Fibroblast of skin of scalp (primary cell): Measurements from ENCODE around the gene GNAS.

ENCODE experiments used
- DNase-seq: peaks from one replicate; pipeline ENCODE4 v3.0.0-alpha.2; 2013

Gene GNAS

DNA sequence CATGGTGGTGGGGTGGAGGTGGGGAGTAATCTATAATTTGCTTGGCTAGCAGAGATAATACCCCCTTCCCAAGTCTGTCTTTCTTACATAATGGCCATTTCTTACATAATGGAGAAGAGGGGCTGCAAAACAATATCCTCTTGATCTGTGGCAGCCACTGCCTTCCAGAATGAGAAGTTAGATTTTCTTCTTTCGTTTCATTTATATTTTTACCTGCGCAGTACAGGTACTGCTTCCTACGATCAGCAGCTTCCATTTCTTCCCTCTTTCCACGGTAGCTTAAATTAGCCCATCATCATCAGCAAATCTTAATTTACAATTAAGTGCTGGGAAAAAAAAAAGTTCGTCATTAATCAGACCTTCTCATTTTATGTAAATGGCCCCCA lies 30.2 kb downstream of the GNAS start:
- DNase-seq, result no peak

DNA sequence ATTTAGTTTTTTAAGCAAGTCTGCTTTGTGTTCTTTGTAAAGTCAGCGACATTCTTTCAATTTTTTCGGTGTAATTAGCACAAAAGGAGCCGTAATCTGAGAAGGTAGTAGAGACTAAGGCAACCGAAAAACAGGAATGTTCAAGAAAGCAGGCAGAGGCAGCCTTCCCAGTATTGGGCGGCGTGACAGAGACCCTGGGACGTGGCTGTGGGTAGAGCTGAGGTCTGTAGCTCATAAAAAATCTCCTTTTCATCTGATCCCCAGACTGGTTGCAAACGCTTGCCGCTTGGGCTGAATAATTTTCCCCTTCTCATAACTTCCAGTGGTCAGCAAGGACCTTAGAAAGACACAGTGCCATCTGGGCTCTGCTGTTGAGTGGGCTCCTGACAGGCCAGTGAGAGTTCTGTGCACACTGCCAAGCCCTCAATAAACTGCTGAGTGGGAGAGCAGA lies 30.8 kb downstream of the GNAS start:
- DNase-seq, result peak; percentile 83

DNA sequence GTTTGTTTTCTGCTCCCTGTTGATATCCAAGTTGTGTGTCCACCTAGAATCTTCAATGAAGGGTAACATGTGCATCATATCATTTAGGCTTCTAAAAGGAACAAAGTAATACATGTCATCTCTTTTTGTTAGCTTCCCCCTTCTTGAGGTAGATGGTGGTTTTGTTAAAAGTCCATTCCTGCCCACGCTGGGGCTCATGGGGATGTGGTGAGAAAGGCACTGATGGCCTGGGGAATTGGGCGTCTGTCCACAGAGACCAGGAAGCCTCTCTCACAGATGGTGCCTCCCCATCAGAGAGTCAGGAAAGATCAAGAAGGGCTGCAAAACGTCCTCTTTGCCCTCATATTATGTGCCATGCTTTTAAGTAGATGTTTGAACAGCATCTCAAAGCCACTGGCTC lies 32.5 kb downstream of the GNAS start:
- no peak for DNase-seq

DNA sequence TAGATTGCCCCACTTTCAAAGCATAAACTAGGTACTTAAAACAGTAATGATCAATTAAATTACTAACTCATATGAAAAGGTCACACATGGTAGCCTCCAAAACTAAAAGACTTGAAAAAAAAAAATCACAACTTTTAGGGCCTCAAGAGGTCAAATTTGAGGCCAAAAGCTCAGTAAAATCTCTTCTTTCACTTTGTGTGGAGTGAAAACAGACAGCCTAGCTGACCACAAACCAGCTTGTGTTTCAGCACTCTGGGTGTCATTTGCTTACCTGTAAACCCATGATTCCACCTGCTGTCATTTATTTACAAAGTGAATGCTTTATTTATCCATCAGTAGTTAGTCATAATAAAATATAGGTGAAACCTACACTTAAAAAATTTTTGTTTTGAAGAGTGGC lies 34.0 kb downstream of the GNAS start:
- no peak for DNase-seq

DNA sequence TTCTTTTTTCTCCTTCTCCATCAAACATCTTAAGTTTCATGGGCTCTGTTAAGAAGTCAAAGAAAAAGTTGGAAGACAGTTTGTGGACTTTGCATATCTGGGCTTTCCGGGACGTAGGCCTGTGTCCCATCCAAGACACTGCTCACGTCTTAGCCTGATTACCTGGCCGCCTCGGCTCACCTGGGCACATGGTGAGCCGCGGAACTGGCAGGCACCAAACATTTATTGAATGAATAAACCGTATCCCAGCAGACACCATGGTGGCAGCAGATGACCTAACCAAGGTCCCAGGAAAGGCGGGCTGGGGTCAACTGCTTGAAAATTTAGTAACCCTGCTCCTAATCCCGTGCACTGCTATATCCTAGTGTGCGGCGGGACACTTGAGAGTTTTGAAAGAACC lies 35.6 kb downstream of the GNAS start:
- no peak for DNase-seq

DNA sequence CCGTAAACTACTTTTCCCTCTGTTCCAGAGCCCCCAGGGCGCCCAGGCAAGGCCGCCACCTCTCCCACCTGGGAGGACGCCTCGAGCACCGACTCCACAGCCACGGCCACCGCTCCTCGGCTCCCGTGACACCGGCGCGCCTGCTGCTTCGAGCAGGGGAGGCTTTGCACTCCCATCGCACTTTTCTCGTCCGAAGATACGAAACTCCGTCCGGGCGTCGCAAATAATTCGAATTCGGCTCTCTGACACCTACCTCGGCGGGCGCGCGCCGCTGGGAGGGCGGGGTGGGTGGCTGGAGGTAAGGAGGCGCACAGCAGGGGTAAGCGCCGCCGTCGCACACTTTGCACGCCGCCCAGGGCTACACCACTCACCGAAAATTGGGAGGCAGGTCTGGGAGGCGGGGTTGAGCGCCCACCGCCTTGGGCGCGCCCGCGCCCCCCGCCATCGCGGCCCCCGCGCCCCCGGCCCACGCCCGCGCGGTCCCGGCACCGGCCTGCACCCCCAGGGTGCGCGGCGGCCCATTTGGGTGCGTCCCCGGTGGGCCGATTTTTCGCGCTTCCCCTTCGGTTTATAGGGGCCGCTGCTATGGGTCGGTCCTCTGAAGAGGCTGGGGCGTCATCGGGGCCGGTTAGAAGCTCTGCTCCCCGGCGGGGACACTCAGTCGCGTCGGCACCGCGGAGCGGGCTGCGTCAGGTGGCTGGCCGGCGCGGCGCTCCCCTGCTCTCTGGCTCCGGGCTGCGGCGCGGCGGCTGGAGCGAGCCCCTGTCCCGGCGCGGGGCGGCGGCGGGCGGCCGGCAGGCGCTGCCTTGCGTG lies 36.2 kb downstream of the GNAS start:
- DNase-seq, result peak; percentile 82

DNA sequence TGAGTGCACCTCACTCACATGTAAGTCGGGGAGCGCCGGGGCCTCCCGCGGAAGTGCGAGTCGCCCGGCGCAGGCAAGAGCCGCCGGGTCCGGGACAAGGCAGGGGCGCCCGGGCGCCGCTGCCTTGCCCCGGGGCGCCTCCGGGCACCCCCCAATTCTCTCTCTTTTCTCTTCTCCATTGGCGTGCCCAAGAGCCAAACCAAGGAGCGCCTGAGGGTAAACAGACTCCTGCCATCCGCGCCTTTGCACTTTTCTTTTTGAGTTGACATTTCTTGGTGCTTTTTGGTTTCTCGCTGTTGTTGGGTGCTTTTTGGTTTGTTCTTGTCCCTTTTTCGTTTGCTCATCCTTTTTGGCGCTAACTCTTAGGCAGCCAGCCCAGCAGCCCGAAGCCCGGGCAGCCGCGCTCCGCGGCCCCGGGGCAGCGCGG lies 36.8 kb downstream of the GNAS start:
- no peak for DNase-seq

DNA sequence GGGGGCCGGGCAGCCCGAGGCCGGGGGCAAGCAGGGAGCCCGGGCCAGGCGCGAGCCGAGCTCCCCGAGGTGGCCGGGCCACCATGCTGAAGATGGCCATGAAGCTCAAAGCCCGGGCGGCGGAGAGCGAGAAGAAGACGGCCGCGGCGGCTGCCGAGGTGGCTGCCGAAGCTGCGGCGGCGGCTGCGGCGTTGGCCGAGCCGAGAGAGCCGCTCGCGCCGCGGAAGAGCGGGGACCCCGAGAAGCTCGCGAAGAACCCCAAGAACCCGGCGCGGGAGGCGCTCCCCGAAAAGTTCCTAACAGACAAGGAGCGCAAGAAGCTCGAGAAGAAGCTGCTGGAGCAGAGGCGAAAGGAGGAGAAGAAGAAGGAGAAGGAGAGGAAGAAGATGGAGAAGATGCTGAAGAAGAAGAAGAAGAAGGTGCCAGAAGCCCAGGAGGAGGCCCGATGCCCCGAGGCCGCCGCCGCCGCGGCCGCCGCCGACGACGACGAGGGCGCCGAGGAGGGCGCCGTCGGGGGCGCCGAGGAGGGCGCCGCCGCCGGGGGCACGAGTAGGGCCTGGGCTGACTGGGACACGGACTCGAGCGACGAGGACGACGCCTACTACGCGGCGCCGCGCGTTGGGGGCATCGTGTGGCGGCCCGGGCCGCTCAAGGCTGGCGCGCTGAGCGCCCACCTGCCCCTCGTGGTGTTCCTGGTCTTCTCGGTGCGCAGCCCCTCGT lies 37.4 kb downstream of the GNAS start:
- DNase-seq, result no peak

DNA sequence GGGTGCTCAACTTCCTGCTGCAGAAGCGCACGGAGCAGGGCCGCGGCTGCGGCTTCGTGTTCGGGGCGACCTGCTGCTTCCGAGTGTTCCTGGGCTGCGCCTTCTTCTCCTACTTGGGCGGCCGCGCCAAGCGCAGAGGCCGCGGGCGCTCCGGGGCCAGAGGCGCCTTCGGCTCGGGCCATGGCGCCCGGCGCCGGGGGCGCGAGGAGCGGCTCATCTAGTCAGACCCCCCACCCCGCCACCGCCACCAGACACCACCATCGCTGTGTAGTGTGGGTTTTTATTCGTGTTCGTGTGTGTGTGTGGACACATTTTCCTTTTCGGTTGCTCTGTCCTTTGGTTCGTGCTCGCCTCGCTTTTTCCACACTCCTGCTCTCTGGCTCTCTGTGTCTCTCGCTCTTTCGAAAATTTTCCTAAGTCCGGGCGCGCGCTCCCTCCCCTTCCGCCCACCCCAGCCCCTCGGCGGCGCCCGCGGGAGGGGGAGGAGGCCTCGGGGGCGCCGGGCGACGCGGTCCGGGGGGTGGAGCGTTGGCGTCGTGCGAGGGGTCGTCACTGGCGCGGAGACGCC lies 38.1 kb downstream of the GNAS start:
- peak; percentile 90 for DNase-seq

DNA sequence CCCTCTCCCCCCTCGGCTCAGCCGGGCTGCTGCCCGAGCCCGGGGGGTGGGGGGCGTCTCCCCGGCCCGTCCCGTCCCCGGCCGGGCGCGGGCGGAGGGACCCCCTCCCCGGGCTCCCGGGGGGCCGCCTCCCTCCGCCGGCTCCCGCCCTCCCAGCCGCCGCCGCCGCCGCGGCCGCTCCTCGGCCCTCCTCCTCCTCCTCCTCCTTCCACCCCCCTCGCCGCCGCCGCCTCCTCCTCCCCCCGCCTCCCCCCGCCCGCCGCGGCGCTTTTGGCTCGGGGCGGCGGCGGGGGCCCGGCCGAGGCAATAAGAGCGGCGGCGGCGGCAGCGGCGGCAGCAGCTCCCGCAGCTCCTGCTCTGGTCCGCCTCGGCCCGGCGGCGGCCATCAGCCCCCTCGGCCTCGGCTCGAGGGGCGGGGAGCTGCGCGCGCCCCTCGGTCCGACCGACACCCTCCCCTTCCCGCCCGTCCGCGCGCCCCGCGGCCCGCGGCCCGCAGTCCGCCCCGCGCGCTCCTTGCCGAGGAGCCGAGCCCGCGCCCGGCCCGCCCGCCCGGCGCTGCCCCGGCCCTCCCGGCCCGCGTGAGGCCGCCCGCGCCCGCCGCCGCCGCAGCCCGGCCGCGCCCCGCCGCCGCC lies 38.7 kb downstream of the GNAS start:
- DNase-seq, result peak; percentile 89

DNA sequence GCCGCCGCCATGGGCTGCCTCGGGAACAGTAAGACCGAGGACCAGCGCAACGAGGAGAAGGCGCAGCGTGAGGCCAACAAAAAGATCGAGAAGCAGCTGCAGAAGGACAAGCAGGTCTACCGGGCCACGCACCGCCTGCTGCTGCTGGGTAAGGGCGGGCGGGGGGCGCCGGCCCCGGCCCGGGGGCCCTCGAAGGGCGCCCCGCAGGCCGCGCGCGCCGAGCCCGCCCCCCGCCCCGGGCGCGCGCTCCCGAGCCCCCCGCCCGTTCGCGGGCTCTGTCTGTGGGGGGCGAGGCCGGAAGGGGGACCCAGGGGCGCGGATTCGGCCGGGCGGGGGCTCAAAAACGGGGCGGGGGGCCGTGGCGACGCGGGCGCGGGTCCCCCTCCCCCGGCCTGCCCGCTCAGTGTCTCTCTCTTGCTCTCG lies 39.2 kb downstream of the GNAS start:
- DNase-seq, result peak; percentile 41

DNA sequence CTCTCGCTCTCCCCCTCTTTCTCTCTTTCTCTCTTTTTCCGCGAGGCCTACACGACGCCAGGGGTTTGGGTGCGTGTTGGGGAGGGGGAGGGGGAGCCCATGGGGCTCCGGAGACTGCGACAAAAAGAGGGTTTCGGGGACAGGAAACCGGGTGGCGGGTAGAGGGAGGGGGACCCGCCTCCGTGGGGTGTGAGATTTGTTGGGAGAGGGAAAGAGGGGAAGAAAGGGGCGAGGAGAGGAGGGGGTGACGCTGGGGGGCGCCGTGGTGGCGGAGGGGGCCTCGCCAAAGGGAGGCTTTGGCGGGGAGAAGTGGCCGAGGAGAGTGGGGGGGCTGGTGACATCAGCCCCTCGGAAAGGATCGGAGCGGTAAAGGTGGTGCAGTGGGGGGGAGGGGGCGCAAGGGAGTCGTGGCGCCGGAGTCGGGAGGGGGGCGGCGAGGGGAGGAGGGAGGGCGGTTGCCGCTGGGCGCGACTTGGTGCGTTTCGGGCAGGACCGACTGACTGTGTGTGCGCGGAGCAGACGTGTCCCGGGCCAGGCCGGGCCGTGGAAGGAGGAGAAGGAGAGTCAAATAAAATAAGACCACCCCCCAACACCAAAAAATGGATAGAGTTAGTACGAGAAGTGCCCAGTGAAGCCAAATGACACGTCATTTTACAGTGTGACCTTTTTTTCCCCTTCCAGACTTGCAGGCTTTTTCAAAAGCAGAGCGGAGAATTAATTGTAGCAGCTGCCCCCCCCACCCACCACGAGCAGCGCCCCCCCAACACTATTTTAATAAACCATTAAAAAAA lies 39.8 kb downstream of the GNAS start:
- peak; percentile 72 for DNase-seq

DNA sequence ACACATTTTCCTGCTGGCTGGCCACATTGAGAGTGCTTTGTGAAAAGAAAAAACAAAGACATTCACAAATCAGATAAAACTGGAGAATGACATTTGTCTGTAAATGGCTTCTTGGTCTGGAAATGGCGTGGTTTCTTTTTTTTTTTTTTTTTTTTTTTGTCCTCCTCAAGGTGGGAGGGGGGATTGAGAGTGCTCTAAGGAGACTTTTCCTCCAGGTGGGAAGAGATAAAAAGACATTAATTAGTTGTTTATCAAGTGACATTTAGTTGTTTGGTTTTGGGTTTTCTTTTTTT lies 40.4 kb downstream of the GNAS start:
- DNase-seq, result no peak

DNA sequence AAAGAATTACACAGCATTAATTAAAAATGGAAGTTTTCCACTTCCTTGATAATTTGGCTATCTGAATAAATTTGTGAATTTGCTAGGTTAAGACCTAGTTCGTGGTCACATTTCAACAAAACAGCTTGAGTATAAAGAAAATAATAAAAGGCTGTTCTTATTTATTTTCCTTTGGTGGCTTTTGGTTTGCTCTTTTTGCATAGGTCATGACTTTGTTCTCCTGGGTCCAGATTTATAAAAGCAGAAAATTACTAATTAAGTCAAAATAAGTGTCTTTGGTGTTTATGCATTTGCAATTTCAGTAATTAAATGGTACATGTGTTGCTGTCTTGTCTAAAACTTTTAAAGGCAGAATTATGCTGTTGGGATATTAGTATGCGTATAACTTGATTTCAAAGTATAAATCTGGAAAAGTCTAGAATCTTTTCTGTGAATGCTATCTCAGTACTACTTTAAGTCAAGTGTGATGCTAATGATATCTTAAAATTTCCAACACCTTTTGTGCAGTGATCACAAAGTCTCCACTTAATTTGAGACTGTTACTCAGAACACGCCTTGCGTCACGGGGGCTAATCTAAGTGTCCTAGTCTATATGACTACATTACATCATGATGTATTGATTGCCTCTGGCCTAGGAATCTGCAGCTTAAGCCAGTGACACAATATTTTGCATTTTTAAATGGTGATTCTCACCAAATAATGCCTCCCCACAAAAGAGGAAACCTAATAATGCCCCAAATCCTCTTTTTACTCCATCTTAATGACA lies 41.0 kb downstream of the GNAS start:
- DNase-seq, result no peak

DNA sequence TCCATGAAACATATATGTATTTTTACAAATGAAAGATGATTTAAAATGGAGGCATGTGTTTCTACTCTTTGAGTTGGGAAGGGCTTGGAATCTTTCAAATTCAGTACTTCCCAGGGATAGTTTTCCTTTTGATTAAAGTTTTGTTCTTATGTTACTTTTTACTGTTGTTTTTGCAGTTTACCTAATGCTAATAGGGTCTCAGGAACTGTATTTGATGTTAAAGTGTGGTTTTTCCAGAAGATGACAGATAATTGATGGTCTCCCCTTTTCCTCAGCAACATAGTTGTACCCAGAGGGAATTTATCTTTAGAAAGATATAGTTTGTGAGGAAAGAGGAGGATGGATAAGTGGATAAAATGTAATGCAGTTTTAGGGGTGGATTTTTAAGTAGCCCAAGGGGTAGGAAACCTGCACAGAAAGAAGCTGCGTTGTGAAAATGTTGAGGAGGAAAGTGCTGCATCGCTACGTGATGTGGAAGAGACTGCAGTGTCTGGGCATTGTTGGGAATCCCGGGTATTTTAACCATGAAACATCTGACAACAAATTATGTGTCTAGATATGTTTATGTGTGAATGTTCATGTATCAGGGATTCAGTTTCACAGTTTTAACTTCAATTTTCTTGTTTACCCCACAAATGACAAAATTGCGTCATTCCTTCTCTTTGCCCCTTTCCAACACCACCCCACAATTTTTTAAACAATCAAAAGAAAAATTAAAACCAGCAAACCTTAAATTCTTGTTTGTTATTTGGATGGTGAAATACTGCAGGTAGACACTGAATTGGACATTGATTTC lies 42.3 kb downstream of the GNAS start:
- DNase-seq, result no peak

DNA sequence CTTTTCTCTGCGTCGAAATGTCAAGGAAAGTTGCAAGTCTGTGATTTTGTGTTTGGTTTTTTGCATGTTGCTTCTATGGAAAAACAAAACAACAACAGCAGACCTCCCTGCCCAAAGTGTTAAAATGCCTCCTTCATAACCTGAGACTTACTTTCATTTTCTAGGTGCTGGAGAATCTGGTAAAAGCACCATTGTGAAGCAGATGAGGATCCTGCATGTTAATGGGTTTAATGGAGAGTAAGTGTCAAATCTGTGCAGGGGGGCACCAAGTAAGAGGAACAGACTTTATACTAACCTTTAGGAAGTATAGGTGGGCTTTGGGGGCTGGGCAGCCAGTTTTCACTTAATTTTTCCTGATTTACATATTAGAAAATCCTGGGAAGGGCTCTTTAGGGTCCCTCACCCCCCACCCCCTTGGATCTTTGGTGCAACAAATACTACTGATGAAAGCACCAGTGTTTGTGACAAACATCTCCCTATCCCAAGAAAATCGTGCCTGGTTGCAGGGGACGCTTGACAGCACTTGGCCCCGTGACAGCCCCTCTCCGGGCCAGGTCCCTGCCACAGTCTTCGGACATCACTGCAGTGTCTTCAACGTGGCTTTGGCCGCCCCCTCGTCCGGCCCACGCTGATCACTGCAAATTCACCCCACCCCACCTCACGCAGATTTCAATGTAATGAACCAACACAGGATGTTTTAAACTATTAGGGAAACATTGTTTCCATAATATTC lies 43.1 kb downstream of the GNAS start:
- no peak for DNase-seq

DNA sequence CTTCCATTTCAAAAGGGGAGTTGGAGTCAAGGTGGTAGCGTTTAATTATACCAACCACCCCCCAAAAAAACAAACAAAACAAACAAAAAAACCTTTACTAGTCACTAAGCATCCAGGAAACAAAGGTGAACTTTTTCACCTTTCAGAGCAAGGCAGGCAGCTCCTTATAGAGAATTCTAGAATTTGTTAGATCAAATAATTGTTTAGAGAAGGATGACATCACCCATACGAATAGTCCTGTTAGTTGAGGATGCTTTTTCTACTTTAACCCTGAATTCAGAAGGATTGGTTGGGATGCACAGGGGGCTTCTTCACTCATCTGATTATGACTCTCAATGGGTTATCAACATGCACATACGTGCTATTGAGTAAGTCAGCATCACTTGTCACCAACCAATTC lies 44.3 kb downstream of the GNAS start:
- DNase-seq, result no peak

DNA sequence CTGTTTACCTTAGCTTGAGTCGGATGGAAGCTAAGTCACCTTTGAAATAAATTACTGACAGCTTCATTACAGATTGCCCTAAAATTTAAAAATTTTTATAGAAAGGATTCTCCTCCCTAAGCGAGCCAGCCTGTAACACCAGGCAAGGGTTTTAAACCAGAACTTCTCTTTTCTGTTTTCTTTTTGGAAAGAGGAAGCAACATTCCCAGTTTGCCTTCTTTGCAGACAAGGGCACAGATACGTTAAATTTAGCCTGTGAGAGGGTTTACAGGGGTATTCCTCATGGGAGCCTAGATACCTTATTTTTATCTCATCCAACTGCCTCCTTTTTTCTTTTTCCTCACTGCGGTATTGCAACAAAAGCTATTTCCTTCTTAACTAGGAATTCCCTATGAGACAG lies 45.0 kb downstream of the GNAS start:
- DNase-seq, result no peak

DNA sequence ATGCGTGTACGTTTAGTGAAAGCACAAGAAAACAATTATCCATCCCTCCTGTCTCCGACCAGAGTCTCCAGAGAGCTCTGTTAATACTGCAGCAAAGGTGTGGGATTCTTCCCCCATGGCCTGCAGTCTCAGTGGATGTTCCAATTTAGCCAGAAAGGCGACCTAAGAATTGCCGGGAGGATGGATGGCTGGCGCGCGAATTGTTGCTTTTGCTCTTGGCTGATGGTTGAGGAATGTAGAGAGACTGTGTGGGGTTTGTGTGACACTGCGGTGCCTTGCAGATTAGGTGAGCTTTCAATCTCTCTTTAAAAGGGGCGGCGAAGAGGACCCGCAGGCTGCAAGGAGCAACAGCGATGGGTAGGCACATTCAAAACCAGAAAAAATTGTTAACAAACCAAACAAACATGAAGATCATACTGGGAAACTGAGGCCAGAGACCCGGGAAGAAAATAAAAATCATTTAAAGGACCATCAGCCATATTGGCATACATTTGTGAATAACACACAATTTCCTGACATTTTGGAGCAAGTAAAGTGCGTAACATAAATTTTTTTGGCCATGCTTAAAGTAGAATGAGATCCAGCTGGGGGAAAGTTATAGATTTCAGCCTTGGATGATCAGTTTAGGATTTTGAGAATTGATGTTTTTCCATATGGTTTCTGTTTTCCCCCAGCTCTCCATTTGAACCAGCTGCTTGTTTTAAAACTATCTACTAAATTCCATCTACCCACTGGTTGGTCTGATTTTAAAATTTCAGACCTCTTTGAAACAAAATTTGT lies 46.3 kb downstream of the GNAS start:
- DNase-seq, result no peak
